ENCODE measurements around the gene KEL.

DNA sequence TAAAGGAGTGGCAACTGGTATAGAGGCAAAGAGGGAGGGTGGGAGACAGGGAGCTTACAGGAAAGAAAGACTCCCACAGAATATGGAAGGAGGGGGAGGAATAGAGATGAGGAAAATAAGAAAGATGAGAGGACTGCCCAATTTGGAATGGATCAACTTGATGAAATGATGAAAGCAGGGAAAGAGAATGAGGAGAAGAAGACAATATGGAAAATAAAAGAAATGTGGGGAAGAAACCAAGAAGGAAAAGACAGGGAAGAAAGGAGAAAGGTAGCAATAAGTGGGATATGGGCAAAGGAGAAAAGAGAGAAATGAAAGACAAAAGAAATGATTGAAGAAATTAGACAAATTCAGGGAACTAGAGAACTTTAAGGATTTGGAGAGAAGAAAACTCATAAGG is 3.0 kb downstream of the KEL start:
- TF ChIP-seq, protein P1, sequence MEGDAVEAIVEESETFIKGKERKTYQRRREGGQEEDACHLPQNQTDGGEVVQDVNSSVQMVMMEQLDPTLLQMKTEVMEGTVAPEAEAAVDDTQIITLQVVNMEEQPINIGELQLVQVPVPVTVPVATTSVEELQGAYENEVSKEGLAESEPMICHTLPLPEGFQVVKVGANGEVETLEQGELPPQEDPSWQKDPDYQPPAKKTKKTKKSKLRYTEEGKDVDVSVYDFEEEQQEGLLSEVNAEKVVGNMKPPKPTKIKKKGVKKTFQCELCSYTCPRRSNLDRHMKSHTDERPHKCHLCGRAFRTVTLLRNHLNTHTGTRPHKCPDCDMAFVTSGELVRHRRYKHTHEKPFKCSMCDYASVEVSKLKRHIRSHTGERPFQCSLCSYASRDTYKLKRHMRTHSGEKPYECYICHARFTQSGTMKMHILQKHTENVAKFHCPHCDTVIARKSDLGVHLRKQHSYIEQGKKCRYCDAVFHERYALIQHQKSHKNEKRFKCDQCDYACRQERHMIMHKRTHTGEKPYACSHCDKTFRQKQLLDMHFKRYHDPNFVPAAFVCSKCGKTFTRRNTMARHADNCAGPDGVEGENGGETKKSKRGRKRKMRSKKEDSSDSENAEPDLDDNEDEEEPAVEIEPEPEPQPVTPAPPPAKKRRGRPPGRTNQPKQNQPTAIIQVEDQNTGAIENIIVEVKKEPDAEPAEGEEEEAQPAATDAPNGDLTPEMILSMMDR (IDR thresholded peaks at IDR 0.05; ENCODE audit: insufficient read depth, low read length, poor library complexity, severe bottlenecking), result no peak
- no peak for TF ChIP-seq EZH2phosphoT487 (conservative IDR thresholded peaks at IDR 0.05; ENCODE audit: low read length)
